Right hindlimb (tissue), 1 donor: ENCODE data around the gene METTL9.
"Not testable (repeated sequence)": the region's sequence is repeated elsewhere in the genome, so short reads cannot be mapped to it uniquely, and the experiment has no call there.

Source experiments
- DNase-seq: peaks from one replicate; pipeline ENCODE4 v3.0.0-alpha.2; 2018

The METTL9 gene

DNA sequence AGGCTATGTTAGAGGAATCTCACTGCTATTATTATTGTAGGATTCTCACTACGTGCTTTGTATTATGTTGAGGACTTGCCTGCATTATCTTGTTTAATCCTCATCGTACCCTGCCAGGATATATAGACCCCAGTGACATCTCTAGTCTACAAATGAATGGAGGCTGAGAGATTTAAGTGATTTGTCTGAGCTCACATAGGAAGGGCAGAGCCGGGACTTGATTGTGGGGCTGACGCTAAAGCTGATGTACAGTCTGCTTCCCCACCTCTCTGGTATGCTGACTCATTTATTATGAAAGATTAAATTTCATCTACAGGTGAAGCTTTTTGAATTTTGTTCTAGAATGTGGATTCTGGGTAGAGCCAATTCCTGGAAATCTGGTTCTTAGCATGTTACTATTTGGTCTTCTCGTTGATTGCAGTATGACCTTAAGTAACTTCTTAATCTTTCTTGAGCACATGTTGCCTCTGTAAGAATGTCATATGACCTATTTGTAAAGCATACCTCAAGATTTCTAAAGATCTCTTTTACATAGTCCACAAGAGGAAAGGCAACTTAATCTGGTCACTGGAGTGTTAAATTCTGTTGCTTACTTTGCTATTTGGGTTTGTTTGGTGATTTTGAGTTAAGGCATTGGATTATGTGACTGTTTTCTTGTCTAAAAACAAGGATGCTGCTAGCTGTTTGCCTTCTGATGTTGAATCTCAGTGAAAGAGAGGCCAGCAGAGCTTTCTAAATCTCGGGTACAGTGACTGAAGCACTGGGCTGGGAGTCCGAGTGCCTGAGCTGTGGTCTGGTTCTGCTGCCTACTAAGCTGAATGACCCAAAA is 12.4 kb downstream of the METTL9 start:
- DNase-seq, result no peak

DNA sequence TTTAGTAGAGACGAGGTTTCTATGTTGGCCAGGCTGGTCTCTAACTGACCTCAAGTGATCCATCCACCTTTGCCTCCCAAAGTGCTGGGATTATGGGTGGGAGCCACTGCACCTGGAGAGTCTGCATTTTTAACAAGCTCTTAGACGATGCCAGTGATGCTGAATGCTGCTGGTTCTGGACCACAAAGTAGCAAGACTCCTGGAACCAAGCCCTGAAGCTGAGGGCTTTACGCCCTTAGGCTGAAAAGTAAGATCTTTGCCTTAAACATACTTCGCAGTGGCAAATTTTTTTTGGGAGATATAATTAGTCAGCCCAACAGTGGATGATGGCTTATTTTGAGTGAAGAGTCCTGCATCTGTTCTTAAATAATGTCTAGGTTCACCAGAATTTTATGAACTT is 14.0 kb downstream of the METTL9 start:
- no peak for DNase-seq

DNA sequence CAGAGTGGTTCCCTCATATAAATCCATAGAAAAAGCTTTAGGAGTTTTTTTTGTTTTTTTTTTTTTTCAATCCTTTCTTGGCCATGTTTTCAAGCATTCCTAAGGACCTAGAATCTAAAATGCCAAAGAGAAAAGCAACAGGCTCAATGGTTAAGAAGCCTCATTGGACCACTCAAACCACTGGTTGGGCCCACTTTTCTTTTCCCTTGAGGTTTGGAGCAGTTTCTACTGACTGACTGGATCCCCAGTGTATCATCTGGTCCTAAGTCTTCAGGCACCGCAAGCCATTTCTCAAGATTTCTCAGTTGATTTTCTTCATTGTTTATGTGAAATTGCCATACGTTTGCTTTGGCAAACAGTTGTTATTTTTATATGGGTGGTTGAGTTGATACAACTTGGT is 14.4 kb downstream of the METTL9 start:
- DNase-seq, result no peak

DNA sequence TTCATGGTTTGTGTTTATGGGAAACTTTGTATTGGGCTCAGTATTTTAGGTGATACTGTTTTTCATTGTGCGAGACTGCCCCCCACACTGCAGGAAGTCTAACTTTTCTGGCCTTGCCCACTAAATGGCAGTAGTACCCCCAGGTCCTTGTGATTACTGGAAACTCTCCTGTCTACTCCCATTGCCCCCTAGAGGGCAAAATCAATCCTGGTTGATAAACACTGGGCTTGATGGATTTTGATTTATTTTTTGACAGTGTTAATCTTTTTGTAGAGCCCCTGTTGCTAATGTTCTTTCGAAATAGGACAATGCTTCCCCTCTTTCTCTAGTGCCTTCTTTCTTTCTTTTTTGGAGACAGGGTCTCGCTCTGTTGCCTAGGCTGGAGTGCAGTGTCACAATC is 15.5 kb downstream of the METTL9 start:
- DNase-seq, result no peak

DNA sequence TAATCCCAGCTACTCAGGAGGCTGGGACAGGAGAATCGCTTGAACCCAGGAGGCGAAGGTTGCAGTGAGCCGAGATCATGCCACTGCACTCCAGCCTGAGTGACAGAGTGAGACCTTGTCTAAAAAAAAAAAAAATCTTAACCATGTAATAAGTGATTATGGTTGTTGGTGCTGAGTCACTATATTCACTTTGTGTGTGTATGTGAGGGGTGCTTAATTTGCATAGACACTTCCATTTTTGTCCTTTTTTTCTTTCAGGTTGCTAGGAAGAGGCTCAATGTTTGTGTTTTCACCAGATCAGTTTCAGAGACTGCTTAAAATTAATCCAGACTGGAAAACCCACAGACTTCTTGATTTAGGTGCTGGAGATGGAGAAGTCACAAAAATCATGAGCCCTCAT is 18.2 kb downstream of the METTL9 start:
- DNase-seq, result no peak

DNA sequence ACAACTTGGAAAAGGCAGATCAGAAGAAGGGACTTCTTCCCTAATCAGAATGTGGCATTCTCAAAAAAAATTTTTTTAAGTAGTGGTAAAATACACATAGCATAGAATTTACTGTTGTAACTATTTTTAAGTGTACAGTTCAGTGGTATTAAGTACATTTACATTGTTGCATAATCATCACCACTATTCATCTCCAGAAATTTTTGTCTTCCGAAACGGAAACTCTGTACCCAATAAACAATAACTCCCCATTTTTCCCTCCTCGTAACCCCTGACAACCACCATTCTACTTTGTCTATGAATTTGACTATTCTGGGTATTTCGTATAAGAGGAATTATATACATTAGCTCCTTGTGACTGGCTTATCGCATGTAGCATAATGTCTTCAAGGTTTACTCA is 18.9 kb downstream of the METTL9 start:
- no peak for DNase-seq

DNA sequence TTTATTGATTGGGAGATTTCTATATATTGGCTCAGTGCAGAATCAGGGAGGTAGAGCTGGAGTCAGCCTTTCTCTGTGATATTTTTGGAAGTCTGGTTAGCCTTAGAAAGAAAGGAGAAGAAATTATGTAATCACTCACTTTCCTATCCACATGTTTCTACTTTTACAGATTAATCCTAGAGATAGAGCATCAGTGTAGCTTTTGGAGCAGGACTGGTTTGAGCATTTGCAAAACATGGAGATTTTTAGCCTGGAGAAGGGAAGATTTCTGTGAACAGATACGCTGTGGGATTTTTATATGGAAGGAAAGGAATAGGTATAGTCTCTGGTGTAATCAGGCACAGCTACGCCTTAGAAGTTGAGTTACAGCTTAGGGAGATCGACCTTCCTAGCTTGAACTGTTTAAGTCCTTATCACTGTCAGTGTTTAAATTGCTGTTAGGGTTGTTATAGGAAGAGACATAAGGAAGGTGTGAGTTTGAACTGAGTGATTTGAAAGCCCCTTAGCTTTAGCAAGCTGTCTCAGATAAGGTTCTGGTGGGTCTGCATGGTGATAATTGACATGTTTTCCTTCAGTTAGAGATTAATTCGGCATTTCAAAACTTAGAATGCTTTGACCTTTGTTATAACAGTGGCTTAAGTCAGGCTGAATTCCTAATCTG is 20.5 kb downstream of the METTL9 start:
- DNase-seq, result no peak

DNA sequence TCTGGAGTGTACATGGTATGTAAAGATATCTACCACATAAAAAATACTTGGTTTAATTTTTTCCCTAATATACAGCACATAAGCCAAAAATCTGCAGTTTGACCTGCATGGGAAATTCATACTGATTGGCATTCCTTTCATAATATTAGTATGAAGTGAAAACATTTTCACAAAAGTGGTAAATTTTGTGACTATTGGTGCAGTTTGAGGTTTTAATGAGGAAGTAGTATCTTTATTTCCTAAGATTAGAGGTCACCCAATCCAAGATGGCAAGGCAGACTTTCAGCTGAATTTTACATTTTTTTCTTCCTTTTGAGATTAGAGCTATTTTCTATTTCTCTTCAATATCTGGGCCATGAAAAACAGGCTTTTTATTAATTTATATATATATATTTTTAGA is 21.2 kb downstream of the METTL9 start:
- DNase-seq, result no peak

DNA sequence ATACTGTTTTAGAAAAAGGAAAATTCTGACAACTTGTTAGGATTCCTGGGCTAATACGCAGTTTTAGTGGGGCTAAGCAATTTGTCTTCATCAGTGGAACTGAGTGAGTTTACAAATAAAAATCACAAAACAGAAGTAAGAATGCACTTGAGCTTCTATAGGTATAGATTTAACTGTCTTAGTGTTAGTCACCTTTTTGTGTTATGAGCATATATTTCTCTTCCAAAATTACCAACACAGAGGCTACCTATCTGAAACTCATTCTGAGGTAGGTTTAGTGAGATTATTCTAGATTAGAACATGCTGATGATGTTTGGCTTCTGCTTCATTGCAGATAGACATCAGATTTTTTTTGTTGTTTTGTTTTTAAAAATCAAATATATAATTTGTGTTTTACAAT is 23.2 kb downstream of the METTL9 start:
- DNase-seq, result no peak

DNA sequence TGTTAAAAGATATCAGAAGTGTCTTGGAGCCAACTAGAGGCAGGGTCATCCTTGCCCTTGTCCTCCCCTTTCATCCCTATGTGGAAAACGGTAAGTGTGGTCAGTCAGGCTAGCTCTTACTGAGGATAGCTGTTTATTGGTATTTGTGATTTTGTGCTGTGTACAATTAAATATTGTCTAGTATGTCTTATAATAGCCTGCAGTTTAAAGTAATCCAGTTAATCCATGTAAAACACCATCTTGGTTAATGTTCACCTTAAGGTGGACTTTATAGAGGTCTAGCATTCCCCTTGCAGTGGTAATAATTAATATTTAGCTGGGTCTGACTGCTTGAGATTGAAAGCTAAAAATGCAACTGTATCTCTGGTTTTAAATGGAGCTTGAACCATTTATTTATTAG is 25.6 kb downstream of the METTL9 start:
- no peak for DNase-seq

DNA sequence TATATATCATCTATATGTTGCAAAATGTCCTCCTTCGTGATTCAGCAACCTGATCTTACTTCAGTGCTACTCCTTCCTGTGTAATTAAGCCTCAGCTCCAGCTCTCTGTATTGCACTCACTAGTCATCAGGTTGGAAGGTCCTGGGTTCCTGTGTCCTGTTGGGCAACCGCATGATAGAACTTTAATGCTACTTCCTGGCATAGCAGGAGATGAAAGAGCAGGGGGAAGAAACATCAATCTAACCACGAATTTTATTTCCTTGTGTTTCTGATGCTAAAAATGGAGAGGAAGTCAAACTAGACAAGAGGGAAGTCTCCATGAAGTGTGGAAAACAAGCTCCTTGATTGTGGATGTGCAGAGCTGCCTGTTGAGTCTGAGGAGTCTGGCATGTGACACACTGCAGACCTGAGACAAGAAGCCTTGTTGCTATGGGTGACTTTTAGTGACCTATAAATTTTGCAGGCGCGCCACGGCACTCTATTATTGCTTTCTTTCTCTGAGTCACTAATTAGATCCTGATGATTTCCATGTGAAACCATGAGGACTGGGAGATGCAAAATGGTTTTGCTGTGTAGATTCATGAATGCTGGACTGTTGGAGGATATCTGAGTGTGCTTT is 27.4 kb downstream of the METTL9 start:
- DNase-seq, result no peak

DNA sequence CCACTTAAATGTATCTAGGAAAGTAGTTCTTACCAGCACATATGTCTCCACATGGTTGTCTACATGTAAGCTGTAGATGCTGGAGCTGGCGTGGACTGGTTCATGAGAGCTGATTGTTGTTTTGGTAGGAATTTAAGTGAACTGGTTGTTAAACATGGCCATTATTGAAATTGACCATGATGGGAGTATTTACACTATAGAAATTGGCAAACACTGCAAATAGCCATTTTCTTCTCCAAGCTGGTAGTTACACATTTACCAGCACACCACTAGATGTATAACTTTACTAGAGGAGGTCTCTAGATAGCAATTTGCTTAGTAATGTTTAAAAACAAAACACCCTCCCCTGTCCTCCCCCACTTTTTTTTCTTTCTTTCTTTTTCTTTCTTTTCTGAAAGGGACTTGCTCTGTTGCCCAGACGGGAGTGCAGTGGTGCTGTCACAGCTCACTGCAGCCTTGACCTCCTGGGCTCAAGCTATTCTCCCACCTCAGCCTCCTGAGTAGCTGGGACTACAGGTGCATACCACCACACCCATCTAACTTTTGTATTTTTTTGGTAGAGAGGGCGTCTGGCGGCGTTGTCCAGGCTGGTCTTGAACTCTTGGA is 28.8 kb downstream of the METTL9 start:
- no peak for DNase-seq

DNA sequence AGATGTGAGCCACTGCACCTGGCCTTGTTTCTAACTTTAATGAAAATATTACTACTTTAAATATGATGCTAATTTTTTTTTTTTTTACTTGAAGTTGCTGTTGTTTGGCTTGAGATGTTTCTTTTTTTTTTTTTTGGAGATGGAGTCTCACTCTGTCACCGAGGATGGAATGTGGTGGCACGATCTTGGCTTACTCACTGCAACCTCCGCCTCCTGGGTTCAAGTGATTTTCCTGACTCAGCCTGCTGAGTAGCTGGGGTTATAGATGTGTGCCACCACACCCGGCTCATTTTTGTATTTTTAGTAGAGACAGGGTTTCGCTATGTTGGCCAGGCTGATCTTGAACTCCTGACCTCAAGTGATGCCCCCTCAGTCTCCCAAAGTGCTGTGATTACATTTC is 29.4 kb downstream of the METTL9 start:
- no peak for DNase-seq

DNA sequence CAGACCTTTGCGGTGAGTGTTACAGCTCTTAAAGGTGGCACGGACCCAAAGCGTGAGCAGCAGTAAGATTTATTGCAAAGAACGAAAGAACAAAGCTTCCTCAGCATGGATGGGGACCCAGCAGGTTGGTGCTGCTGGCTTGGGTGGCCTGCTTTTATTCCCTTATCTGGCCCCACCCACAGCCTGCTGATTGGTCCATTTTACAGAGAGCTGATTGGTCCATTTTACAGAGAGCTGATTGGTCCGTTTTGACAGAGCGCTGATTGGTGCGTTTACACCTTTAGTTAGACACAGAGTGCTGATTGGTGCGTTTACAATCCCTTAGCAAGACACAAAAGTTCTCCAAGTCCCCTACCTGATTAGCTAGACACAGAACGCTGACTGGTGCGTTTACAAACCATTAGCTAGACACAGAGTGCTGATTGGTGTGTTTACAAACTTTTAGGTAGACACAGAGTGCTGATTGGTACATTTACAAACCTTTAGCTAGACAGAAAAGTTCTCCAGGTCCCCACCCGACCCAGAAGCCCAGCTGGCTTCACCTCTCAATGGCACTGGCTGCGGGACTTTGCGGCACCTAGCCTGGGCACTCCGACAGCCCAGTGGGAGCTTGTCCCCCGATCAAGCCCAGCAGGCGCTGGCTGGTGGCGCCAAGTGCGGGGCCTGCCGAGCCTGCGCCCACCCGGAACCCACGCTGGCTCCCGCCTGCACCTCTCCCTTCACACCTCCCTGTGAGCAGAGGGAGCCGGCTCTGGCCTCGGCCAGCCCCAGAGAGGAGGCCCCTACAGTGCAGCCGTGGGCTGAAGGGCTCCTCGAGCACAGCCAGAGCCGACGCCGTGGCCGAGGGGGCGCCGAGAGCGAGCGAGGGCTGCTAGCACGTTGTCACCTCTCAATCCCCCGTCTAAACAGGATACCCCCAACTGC is 30.5 kb downstream of the METTL9 start:
- not testable (repeated sequence) for DNase-seq

DNA sequence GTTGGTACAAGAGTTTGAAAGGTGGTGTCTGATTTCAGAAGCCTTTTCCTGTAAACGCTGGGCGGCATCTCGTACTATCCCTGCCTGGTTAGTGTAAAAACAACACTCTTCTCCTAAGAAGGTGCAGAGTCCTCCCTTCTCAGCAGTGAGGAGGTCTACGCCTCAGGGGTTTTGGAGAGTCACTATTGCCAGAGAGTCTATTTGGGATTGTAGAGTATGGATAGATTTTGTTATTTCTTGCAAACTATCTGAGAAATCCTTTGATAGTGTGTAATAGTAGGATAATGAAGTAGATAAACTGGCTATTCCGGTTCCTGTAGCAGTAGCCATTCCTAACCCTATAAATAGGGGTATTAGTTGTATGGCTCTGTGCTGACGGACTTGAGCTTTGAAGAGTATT is 31.5 kb downstream of the METTL9 start:
- not testable (repeated sequence) for DNase-seq

DNA sequence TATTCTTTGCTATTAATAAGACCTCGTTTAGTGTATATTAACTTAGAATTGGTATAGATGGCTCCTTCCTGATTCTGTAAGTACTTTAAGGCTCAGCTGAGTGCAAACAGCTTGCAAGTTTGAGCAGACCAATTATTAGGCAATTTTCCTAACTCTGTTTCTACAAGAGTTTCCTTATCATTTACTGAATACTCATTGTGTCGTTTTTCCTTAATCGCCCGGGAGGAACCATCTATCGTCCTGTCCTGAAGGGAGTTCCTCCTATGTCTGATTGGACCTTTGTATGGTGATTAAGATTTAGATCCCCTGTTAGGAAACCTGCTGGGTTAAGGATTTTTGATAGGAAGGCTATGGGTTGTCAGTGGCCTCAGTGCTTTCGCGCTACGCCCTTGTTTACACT is 32.0 kb downstream of the METTL9 start:
- not testable (repeated sequence) for DNase-seq

DNA sequence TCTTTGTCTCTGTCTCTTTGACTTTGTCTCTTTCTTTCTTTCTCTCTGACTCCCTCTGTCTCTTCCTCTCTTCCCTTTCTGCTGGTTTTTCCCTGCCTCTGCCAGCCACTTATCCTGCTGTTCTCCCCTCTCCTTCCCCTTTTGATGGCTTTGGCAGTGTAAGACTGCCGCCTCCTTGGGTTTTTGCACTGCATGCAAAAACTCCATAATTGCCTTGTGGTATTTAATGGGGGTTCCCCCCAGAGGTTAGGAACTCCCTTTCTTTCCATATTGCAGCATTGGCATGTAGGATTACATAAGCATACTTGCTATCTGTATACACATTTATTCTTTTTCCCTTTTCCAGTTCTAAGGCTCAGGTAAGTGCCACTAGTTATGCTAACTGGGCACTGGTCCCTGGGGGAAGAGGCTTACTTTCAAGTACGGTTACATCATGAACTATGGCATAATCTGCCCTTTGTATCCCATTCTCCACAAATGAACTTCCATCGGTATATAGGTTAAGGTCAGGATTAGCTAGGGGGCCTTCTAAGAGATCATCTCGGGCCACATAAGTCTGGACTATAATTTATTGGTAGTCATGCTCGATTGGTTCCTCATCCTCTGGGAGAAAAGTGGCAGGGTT is 32.7 kb downstream of the METTL9 start:
- DNase-seq, result not testable (repeated sequence)

DNA sequence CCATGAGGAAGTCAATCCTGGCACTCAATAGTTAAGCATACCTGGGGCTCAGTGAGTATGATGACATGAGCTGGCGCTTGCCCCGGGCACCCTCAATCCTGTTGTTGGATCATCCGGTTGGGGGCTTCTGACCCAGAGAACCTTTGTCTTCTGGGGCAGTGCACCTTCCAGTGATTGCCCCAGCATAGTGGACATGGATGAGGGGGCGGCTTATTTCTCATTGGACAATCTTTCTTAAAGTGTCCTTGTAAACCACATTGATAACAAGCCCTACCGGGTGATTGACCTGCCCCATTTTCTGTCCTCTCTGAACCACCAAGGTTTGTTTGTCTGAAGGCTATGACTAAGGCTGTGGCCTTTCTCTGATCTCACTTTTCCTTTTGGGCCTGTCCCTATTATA is 34.8 kb downstream of the METTL9 start:
- no peak for DNase-seq

DNA sequence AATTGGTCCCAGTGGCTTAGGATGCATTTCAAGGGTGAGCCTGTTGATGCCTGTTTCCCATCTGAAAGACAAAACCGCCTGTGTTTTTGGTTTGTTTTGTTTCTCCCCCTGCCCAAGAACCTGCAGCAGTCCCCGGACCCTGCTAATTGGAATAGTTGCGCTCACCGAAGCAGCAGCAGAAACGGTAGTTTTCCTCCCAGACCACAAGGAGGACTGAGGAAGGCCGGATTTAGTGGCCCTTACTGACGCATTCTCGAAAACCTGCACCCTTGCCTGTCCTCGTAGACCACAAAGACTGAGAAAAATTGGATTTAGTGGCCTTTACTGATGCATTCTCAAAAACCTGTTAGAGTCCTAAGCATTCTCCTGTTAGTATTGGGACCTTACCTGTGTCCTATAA is 36.3 kb downstream of the METTL9 start:
- not testable (repeated sequence) for DNase-seq

DNA sequence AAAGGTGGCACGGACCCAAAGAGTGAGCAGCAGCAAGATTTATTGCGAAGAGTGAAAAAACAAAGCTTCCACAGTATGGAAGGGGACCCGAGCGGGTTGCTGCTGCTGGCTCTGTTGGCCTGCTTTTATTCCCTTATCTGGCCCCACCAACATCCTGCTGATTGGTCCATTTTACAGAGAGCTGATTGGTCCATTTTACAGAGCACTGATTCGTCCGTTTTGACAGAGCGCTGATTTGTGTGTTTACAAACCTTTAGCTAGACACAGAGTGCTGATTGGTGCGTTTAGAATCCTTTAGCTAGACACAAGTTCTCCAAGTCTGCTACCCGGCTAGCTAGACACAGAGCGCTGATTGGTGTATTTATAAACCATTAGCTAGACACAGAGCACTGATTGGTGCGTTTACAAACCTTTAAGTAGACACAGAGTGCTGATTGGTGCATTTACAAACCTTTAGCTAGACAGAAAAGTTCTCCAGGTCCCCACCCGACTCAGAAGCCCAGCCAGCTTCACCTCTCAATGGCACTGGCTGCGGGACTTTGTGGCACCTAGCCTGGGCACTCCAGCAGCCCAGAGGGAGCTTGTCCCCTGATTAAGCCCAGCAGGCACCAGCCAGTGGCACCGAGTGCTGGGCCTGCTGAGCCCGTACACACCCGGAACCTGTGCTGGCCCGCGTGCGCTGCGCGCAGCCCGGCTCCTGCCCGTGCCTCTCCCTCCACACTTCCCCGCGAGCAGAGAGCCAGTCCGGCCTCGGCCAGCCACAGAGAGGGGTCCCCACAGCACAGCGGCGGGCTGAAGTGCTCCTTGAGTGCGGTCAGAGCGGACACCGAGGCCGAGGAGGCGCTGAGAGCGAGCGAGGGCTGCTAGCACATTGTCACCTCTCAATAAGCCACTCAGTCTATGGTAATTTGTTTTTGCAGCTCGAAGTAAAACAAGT is 37.9 kb downstream of the METTL9 start:
- no peak for DNase-seq

DNA sequence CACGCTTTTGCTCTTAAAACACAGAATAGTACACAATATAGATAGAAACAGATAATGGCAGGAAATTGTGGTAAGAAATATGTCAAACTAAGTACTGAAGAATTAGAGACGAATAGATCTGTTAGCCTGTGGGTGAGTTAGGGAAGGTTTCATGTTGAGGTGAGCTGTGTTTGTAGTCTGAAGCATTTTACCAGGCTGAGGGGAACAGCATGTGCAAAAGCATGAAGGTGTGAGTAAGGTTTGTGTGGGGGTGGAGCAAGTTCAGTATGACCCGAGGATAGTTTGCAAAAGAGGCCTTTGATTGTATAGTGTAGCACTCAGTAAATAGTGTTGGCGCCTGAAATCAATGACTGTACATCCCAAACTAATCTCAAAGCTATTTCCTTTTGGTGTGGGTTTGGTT is 39.2 kb downstream of the METTL9 start:
- no peak for DNase-seq
